Effector memory CD4-positive, alpha-beta T cell (primary cell): ENCODE data around the gene IMMP2L.

ENCODE experiments used
- DNase-seq, 3 donors: peaks; one replicate each; pipeline ENCODE4 v3.0.0-alpha.2; 2020
- H3K27ac ChIP-seq: 2 replicates; pipeline ENCODE4 v1.7.0; 2013; ENCODE audit warnings: mild to moderate bottlenecking, low read length, moderate library complexity; ENCODE audit not compliant: insufficient read depth, poor library complexity, severe bottlenecking
- H3K27me3 ChIP-seq: replicated peaks from 2 replicates; pipeline ENCODE4 v1.7.0; 2013; ENCODE audit warnings: mild to moderate bottlenecking, low read length; ENCODE audit not compliant: insufficient read depth, control insufficient read depth, poor library complexity, severe bottlenecking
- H3K36me3 ChIP-seq: 2 replicates; pipeline ENCODE4 v1.7.0; 2013; ENCODE audit warnings: mild to moderate bottlenecking, low read length, moderate library complexity; ENCODE audit not compliant: control insufficient read depth, insufficient read depth
- H3K4me1 ChIP-seq: 2 replicates; pipeline ENCODE4 v1.7.0; 2013; ENCODE audit warnings: low read length, mild to moderate bottlenecking; ENCODE audit not compliant: control insufficient read depth, insufficient read depth, poor library complexity, severe bottlenecking
- H3K4me3 ChIP-seq: 2 replicates; pipeline ENCODE4 v1.7.0; 2013; ENCODE audit warnings: low read length, low read depth, mild to moderate bottlenecking; ENCODE audit not compliant: insufficient read depth, poor library complexity, severe bottlenecking
- H3K9me3 ChIP-seq: 2 replicates; pipeline ENCODE4 v1.7.0; 2013; ENCODE audit warnings: mild to moderate bottlenecking, low read length, moderate library complexity; ENCODE audit not compliant: control insufficient read depth

The IMMP2L gene

DNA sequence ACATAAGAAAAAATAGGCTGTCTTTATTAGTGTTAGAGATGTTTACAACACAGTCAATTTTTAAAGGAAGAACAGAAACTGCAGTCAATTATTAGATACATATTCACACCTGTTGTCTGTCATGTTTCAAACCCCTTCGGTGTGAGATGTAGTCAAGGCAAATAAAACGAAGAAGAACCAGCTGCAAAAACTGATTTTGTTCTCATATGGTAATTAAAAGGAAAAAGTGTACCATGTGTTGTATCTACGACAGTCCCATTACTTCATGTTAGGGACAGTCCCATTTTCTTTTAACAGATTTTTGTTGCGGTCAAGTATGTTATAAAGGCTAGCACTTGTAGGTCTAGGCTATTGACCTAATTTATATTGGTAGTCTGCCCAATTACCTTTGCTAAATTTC is 321.9 kb downstream of the IMMP2L start:
- no peaks in the 10 kb centered on the region for H3K36me3 ChIP-seq
- H3K4me3 ChIP-seq: no peak overlapping the region
- no peaks in the 10 kb centered on the region for H3K9me3 ChIP-seq
- no peak overlapping the region for H3K27ac ChIP-seq
- H3K4me1 ChIP-seq: no peaks in the 10 kb centered on the region
- no peak for DNase-seq
- H3K27me3 ChIP-seq: no peaks in the 10 kb centered on the region

DNA sequence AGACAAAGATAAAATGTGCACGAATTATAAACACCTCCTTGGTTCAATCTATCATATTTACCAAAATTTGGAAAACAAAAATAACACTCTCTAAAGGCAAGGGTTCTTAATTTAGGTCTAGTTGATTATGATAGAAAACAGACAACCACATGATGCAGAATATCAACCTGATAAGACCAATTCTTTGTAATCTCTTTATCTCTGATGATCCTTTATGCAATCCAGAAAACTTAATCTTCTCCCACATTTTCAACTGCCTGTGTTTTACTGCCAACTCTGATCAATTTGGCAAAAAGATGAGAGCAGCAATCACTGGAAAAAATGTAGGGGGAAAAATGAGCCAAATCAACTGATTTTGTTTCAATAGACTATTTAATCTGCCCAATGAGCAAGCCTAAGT is 322.9 kb downstream of the IMMP2L start:
- Histone ChIP-seq H3K36me3 (no peaks in the 10 kb centered on the region), H3K27ac (no peak overlapping the region), H3K9me3 (no peaks in the 10 kb centered on the region), H3K4me1 (no peaks in the 10 kb centered on the region), H3K4me3 (no peak overlapping the region), H3K27me3 (no peaks in the 10 kb centered on the region)
- DNase-seq: no peak

DNA sequence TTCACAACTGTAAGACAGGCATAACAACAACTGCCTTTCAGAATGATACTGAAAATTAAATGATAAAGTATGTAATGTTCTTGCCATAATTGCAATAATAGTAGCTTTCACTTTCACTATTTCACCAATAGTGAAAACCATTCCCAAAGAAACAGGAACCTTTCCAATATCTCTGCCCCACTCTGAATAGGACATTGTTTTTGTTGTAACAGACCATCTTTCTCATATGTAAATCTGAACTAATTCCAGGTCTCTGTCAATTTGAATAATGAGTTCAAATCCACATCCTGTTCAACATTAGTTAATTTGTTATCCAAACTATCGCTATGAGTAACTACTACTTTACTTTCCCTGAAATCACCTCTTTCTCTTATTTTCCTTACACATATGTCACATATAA is 323.4 kb downstream of the IMMP2L start:
- H3K9me3 ChIP-seq: no peaks in the 10 kb centered on the region
- no peak for DNase-seq
- H3K4me3 ChIP-seq: no peak overlapping the region
- no peaks in the 10 kb centered on the region for H3K27me3 ChIP-seq
- H3K36me3 ChIP-seq: no peaks in the 10 kb centered on the region
- no peak overlapping the region for H3K27ac ChIP-seq
- H3K4me1 ChIP-seq: no peaks in the 10 kb centered on the region

DNA sequence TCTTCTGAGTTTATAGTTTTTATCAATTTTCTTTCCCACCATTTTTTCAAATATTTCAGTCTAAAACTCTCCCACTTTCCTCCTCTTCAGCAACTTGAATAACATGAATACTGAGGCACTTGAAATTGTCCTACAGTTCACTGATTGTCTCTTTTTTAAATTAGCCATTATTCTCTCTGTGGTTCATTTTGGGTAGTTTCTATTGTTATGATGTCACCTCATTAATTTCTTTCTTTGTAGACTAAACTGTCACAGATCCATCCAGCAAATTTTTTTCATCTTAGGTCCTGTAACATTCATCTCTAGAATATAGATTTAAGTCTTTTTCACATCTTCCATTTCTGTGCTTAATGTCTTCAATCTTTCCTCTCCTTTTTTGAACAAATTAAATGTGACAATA is 326.6 kb downstream of the IMMP2L start:
- Histone ChIP-seq H3K27ac (no peak overlapping the region), H3K9me3 (no peaks in the 10 kb centered on the region), H3K4me3 (no peak overlapping the region), H3K4me1 (no peaks in the 10 kb centered on the region), H3K36me3 (no peaks in the 10 kb centered on the region), H3K27me3 (no peaks in the 10 kb centered on the region)
- DNase-seq: no peak

DNA sequence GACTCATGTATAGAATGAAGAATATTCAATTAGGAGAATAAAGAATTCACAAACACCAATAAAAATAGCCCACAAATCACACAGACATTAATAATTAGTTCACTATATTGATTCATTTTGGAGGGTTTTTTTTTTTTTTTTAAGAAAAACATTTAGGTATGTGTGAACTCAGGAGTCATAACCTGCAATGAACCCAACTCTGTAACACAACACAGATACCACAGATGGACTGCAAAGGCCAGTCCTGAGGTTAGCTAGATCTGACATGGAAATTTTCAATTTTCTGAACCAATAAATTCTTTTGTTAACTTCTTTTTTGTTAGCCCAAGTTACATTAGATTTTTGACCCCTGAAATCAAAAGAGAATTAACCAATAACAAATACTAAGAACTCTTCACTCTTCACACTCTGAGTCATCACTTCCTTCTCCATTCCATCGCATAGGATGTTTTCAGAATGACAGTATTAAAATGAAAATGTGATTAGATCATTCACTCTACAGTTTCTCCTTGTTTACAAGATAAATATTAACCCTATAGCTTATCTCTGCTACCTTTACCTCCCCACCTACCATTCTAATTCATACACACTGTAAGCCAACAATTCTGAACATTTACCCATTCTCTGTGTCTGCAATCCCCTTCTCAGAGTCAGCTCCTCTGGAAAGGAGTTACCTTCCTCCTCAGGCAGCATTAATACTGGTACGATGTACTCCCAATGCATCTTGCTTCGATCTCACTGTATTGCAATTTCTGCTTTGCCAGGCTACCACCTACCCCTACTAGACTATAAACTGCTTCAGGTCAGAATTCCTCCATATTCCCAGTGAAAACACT is 329.8 kb downstream of the IMMP2L start:
- H3K27ac ChIP-seq: no peak overlapping the region
- no peaks in the 10 kb centered on the region for H3K36me3 ChIP-seq
- no peaks in the 10 kb centered on the region for H3K27me3 ChIP-seq
- H3K4me3 ChIP-seq: no peak overlapping the region
- H3K9me3 ChIP-seq: no peaks in the 10 kb centered on the region
- no peaks in the 10 kb centered on the region for H3K4me1 ChIP-seq
- no peak for DNase-seq

DNA sequence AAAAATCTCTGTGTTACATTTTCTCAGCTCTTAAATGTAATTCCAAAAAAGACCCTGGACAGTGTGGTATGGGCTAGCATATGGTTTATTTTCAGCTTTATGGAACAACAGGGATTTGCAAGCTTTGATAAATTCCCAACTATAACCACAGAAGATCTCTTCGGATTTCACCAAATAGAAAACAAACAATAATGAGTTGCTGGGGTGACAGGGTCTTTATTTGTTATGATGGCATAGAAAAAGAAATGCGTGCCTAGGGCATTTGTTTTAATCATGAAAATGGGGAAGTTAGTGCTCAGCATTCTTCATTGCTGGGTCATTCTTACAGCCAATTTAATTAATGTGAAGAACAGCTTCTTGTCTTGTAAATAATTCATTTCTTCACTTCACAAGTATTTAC is 332.4 kb downstream of the IMMP2L start:
- no peak for DNase-seq
- H3K4me1 ChIP-seq: no peaks in the 10 kb centered on the region
- H3K4me3 ChIP-seq: no peak overlapping the region
- no peaks in the 10 kb centered on the region for H3K27me3 ChIP-seq
- H3K36me3 ChIP-seq: no peaks in the 10 kb centered on the region
- H3K9me3 ChIP-seq: no peaks in the 10 kb centered on the region
- H3K27ac ChIP-seq: no peak overlapping the region

DNA sequence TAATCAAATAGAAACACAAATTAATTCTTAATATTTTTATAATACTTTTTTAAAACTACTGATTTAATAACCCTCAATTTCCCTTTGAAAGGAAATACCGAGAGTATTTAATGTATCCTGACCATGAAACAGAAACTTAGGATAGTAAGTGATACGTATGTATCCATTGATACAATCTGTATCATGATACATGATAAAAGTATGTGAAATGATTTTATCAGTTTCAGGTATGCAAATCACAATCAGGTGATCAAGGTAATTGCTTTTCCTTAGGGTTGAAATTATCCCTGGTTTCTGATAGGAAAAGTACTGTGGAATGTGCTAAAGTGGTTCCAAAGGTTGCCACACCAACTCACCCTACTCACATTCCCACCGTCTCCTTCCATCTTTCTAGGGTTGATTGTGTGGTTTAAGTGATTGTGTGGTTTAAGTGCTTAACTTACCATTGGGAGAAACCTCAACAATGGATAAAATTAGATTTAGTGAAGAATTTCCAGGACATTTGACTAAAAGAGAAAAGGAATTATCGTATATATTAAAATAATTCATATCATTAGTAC is 333.0 kb downstream of the IMMP2L start:
- Histone ChIP-seq H3K4me1 (no peaks in the 10 kb centered on the region), H3K36me3 (no peaks in the 10 kb centered on the region), H3K4me3 (no peak overlapping the region), H3K9me3 (no peaks in the 10 kb centered on the region), H3K27me3 (no peaks in the 10 kb centered on the region), H3K27ac (no peak overlapping the region)
- DNase-seq: no peak

DNA sequence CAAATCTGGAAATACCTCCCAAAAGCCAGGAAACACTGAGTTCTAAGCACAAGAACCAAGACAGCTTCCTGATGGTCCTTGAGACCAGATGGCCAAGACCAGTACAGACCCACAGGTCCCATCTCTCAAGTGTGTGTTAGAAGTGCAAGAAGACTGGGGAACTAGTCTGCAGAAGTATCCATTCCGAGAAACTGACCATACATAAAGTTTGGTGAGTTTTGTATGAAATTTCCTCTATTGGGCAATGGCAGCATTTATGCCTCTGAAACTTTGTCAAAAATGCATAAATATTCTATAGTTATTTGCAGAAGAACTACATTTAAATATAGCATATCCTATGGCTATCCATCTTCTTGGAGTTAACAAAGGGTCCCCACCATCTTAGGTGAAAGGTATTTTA is 333.9 kb downstream of the IMMP2L start:
- Histone ChIP-seq H3K4me1 (no peaks in the 10 kb centered on the region), H3K9me3 (no peaks in the 10 kb centered on the region), H3K36me3 (no peaks in the 10 kb centered on the region), H3K27ac (no peak overlapping the region), H3K4me3 (no peak overlapping the region), H3K27me3 (no peaks in the 10 kb centered on the region)
- DNase-seq: no peak

DNA sequence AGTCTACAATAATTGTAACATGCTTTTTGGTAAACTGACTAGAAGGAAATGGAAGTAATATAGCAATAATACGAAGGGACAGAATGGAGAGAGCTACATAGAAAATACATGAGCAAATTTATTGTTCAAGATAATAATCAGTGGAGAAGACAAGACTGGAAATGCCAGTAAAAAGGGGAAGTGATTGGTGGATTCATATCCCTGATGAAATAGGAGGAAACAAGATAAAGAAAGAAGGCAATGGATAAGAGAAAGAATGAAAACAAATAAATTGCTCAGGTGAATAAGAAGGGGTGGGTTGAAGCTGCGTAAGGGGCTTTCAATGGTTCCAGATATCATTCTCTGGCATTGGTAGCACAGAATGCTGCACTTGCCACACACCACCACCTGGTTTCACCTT is 335.5 kb downstream of the IMMP2L start:
- Histone ChIP-seq H3K4me1 (no peaks in the 10 kb centered on the region), H3K36me3 (no peaks in the 10 kb centered on the region), H3K4me3 (no peak overlapping the region), H3K9me3 (no peaks in the 10 kb centered on the region), H3K27ac (no peak overlapping the region), H3K27me3 (no peaks in the 10 kb centered on the region)
- no peak for DNase-seq

DNA sequence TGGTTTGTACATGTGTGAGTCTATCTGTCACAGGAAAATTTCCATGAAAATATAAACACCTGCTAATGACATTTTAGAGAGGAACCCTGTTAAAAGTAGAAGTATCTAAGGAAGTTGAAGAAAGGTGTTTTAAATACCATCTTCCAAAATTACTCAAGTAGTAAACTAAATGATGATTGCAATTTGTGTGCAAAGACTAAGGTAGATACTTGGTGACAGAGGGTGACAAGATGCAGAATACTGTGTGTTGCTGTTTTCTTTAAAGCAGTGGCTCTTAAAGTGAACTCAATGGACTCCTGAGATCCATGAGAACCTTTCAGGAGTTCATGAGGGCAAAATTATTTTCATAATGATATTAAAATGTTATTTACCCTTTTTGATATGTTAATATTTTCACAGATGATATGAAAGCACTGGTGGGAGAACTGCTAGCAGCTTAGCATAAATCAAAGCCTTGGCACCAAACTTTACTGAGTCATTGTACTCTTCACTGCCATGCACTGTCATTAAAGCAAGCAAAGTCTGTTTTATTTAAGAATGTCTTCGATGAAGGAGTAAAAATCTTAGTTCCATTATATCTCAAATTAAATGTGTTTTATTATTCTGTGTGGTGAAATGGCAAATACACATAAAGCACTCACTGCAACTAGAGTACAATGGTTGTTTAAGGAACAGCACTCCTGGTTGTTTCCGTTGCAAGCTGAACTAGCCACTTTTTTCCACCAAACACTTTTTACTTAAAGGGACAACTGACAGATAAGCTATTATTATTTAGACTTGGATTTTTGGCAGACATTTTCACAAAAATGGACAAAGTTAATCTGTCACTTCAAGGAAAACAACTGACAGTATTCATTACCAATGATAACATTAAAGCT is 337.7 kb downstream of the IMMP2L start:
- Histone ChIP-seq H3K9me3 (no peaks in the 10 kb centered on the region), H3K4me3 (no peak overlapping the region), H3K36me3 (no peaks in the 10 kb centered on the region), H3K4me1 (no peaks in the 10 kb centered on the region), H3K27me3 (no peaks in the 10 kb centered on the region), H3K27ac (no peak overlapping the region)
- no peak for DNase-seq
